Lung (tissue), 12 donors: ENCODE results near the gene GTPBP4. TPM values are rescaled to one million over a fixed set of nuclear protein-coding genes. Genes with fewer than 3 reads are reported as not detected.

Experiments
- ATAC-seq: fragments of 200-7000 bp; cut with Tn5 transposase; one replicate; pipeline ENCODE4 v1.9.1; 2020; ENCODE audit warnings: moderate number of reproducible peaks; ENCODE audit not compliant: insufficient read depth, low FRiP score
- DNase-seq, 3 donors: peaks; one replicate each; pipeline ENCODE4 v3.0.0-alpha.2; 2013 to 2017
- H3K27ac ChIP-seq, 2 donors: one replicate each; pipeline ENCODE4 v1.5.1; 2013; ENCODE audit warnings: mild to moderate bottlenecking in 2 of 2, moderate library complexity in 2 of 2, control low read depth in 1 of 2, inconsistent platforms in 1 of 2, low read depth in 1 of 2, low read length in 1 of 2
- H3K27me3 ChIP-seq, 3 donors: one replicate each; pipeline ENCODE4 v1.5.1; 2013; ENCODE audit warnings: low read length in 2 of 3; ENCODE audit not compliant: control insufficient read depth in 3 of 3, insufficient read depth in 3 of 3
- H3K36me3 ChIP-seq, 4 donors: one replicate each; pipeline ENCODE4 v1.5.1; 2013; ENCODE audit warnings: low read length in 4 of 4, mild to moderate bottlenecking in 1 of 4, moderate library complexity in 1 of 4; ENCODE audit not compliant: control insufficient read depth in 4 of 4, insufficient read depth in 4 of 4
- H3K4me1 ChIP-seq, 5 donors: one replicate each; pipeline ENCODE4 v1.5.1; 2013; ENCODE audit warnings: low read length in 5 of 5, mild to moderate bottlenecking in 2 of 5, moderate library complexity in 1 of 5; ENCODE audit not compliant: control insufficient read depth in 5 of 5, insufficient read depth in 5 of 5
- H3K4me3 ChIP-seq: one replicate; pipeline ENCODE4 v1.5.1; 2013; ENCODE audit warnings: mild to moderate bottlenecking, control low read depth, moderate library complexity
- H3K9ac ChIP-seq, 2 donors: one replicate each; pipeline ENCODE4 v1.5.1; 2013; ENCODE audit warnings: low read length in 2 of 2, control low read depth in 1 of 2; ENCODE audit not compliant: insufficient read depth in 1 of 2
- H3K9me3 ChIP-seq, 4 donors: one replicate each; pipeline ENCODE4 v1.5.1; 2013; ENCODE audit warnings: low read length in 3 of 4, mild to moderate bottlenecking in 1 of 4, moderate library complexity in 1 of 4; ENCODE audit not compliant: control insufficient read depth in 4 of 4, insufficient read depth in 3 of 4
- CTCF ChIP-seq: IDR thresholded peaks from 2 replicates; pipeline ENCODE4 v1.5.1; 2012; ENCODE audit warnings: mild to moderate bottlenecking; ENCODE audit errors: control extremely low read depth, extremely low read depth
- WGBS, 2 donors: extraction: QIAGEN DNeasy Blood & Tissue Kit; methylation state at CpG; one replicate each; pipeline ENCODE4 v1.1.7; 2013; 5-methylcytosine and 5-hydroxymethylcytosine counted together
- polyA plus RNA-seq, 2 donors: library from polyadenylated mRNA; stranded (reverse); fragments of 200-250 nt; gene quantifications; one replicate each; pipeline ENCODE4 v1.2.1, GENCODE V29; 2013
- total RNA-seq, 2 donors: library from RNA; depleted of rRNA in 1 of 2; stranded (reverse); fragments of >200 nt in 1 of 2; gene quantifications; one replicate each; pipeline ENCODE4 v1.2.1, GENCODE V29; 2014 to 2021
- donor health status: control.
- donor health status: control.
- donor health status: Bipolar disorder and iron deficiency.
- donor health status: healthy.
- donor health status: DM: yes; HTN: yes; CAD: no.

The GTPBP4 gene
- total and polyA plus RNA-seq, 4 donors = 17.6 to 43.6 (median 39.1) TPM

GRCh38 chr10:966466-967235, 21.6 kb upstream of the GTPBP4 start:
- no peak overlapping the region for H3K9ac ChIP-seq
- H3K36me3 ChIP-seq = no peaks in the 10 kb centered on the region
- no peak for DNase-seq
- peaks cover 0 to 23% (median 4%) of the 10 kb centered on the region in 5 donors for H3K4me1 ChIP-seq
- WGBS, 2 donors = 89 to 90% methylated on average over 20 of the region's 20 CpGs
- no peaks in the 10 kb centered on the region for H3K9me3 ChIP-seq
- TF ChIP-seq CTCF = no peak
- ATAC-seq = no peak
- H3K27me3 ChIP-seq = no peaks in the 10 kb centered on the region
- no peak overlapping the region for H3K4me3 ChIP-seq
- H3K27ac ChIP-seq = no peak overlapping the region

GRCh38 chr10:968546-969199, 19.6 kb upstream of the GTPBP4 start:
- ATAC-seq (no peak), DNase-seq (no peak)
- no peak overlapping the region for H3K4me3 ChIP-seq
- H3K9ac ChIP-seq = no peak overlapping the region
- H3K27me3 ChIP-seq = no peaks in the 10 kb centered on the region
- peak overlapping the region in 1 of 2 donors; percentile 43 for H3K27ac ChIP-seq
- H3K9me3 ChIP-seq = no peaks in the 10 kb centered on the region
- H3K4me1 ChIP-seq = peaks cover 0 to 27% (median 6%) of the 10 kb centered on the region in 5 donors
- TF ChIP-seq CTCF = no peak
- WGBS, 2 donors = 60 to 73% methylated on average over 17 of the region's 17 CpGs
- no peaks in the 10 kb centered on the region for H3K36me3 ChIP-seq

- 68 to 84% methylated on average over 15 of the region's 15 CpGs for WGBS, 2 donors
- peak in 2 of 3 donors; percentile 33 to 41 for DNase-seq
- ATAC-seq = no peak
- H3K27ac ChIP-seq = peak overlapping the region in 1 of 2 donors; percentile 72
- peaks cover 0 to 27% (median 6%) of the 10 kb centered on the region in 5 donors for H3K4me1 ChIP-seq
- TF ChIP-seq CTCF = no peak
- H3K9me3 ChIP-seq = no peaks in the 10 kb centered on the region
- H3K36me3 ChIP-seq = no peaks in the 10 kb centered on the region
- no peaks in the 10 kb centered on the region for H3K27me3 ChIP-seq
- no peak overlapping the region for H3K9ac ChIP-seq
- H3K4me3 ChIP-seq = no peak overlapping the region
Observed at GRCh38 chr10:969473-970150, 18.6 kb upstream of the GTPBP4 start.
